BJ (cell line): ENCODE results near the gene SAMM50. TPM values are rescaled to one million over a fixed set of nuclear protein-coding genes. Genes with fewer than 3 reads are reported as not detected.

ENCODE experiments used
- CTCF ChIA-PET: fragments of 350-600 bp; formaldehyde crosslinking; extraction: SDS; loops from one replicate; lab custom pipeline; 2021; ENCODE audit warnings: antibody characterized with exemption, inconsistent platforms; lab: Yijun Ruan, JAX
- POLR2A ChIA-PET: fragments of 300-600 bp; sonication (Branson Sonifier 250); formaldehyde crosslinking; extraction: SDS; loops from one replicate; lab custom pipeline; 2021; ENCODE audit warnings: antibody characterized with exemption; lab: Charles Lee
- DNase-seq: peaks from one replicate; pipeline ENCODE4 v3.0.0-alpha.2; 2011; ENCODE audit warnings: low read depth
- H3K27me3 ChIP-seq: 2 replicates; pipeline ENCODE4 v1.6.0; 2011; ENCODE audit warnings: low read length; ENCODE audit not compliant: control insufficient read depth, insufficient read depth
- H3K36me3 ChIP-seq: 2 replicates; pipeline ENCODE4 v1.5.1; 2011; ENCODE audit warnings: low read length; ENCODE audit not compliant: control insufficient read depth, insufficient read depth
- H3K4me3 ChIP-seq: 2 replicates; pipeline ENCODE4 v1.5.1; 2011; ENCODE audit warnings: low read depth, mild to moderate bottlenecking, control low read depth, low read length
- polyA plus RNA-seq: library from polyadenylated mRNA; depleted of rRNA; stranded (reverse); fragments of >200 nt; gene quantifications from 2 replicates; pipeline ENCODE4 v1.2.3, GENCODE V29; 2011
- TF ChIP-seq, protein P1 (sequence below): IDR thresholded peaks from 2 replicates; pipeline ENCODE4 v1.5.1; 2011; ENCODE audit warnings: low read depth, mild to moderate bottlenecking, control low read depth, inconsistent platforms, low read length, moderate library complexity; ENCODE audit not compliant: insufficient read depth

SAMM50 gene
- polyA plus RNA-seq, 1 experiment = 40.7 TPM

DNA sequence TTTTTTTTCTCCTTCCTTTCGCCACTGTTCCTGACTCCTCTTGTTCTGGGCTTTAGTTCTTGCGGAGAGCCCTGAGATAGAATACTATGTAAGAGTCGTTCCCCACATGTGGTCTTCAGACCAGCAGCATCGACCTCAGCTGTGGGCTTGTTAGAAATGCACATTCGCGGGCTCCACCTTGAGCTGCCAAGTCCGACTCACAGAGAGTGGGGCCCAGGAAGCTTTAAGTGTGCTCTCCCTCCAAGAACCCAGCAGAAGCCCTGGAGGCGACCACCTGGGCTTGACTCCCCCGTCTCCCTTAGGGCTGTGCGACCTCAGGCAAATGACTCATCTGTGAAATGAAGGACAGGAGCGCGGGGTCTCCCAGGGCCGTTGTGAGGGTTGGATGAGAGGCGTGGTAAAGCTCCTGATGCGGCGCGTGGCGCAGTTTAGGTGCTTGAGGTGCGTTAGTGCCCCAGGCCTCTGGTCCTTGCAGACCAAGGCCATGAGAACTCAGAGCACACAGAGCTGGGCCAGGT is 18.8 kb downstream of the SAMM50 start:
- peaks cover 28% of the 10 kb centered on the region for H3K36me3 ChIP-seq
- ChIA-PET POLR2A (no interaction called here), CTCF (interaction anchor here (1.1 to 3.1 kb wide), 3 partner anchors 19 to 653 kb away, joined by 3 to 14 read pairs (median 3); no protein-coding TSS in a partner anchor)

DNA sequence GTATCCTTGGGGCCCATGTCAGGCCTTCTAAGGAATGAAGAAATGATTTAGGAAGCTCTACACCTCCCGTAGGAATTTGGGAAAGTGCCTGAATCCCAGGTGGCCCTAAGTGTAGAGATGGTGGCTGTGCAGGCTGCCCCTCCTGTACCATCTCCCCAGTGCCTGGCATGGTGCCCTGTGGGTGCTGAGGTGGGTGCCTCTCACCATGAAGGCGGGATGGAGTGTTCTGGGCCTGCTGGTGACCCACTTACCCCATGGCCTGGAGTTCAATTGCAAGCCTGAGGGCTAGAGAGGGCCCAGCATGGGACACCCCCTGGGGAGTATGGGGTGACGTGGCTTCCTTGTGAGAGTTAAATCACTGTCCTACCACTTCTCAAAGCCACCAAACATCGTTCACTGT is 19.8 kb downstream of the SAMM50 start:
- Histone ChIP-seq H3K27me3 (no peaks in the 10 kb centered on the region), H3K36me3 (peaks cover 28% of the 10 kb centered on the region), H3K4me3 (no peak overlapping the region)
- ChIA-PET POLR2A (no interaction called here), CTCF (interaction anchor here (1.1 to 1.7 kb wide), 2 partner anchors 18 to 29 kb away, joined by 3 to 6 read pairs; no protein-coding TSS in a partner anchor)
- TF ChIP-seq, protein P1, sequence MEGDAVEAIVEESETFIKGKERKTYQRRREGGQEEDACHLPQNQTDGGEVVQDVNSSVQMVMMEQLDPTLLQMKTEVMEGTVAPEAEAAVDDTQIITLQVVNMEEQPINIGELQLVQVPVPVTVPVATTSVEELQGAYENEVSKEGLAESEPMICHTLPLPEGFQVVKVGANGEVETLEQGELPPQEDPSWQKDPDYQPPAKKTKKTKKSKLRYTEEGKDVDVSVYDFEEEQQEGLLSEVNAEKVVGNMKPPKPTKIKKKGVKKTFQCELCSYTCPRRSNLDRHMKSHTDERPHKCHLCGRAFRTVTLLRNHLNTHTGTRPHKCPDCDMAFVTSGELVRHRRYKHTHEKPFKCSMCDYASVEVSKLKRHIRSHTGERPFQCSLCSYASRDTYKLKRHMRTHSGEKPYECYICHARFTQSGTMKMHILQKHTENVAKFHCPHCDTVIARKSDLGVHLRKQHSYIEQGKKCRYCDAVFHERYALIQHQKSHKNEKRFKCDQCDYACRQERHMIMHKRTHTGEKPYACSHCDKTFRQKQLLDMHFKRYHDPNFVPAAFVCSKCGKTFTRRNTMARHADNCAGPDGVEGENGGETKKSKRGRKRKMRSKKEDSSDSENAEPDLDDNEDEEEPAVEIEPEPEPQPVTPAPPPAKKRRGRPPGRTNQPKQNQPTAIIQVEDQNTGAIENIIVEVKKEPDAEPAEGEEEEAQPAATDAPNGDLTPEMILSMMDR = no peak
- DNase-seq = no peak

More for the DNA sequence above, 18.8 kb downstream of the SAMM50 start:
- TF ChIP-seq, protein P1 = no peak
- Histone ChIP-seq H3K27me3 (no peaks in the 10 kb centered on the region), H3K4me3 (no peak overlapping the region)
- no peak for DNase-seq

DNA sequence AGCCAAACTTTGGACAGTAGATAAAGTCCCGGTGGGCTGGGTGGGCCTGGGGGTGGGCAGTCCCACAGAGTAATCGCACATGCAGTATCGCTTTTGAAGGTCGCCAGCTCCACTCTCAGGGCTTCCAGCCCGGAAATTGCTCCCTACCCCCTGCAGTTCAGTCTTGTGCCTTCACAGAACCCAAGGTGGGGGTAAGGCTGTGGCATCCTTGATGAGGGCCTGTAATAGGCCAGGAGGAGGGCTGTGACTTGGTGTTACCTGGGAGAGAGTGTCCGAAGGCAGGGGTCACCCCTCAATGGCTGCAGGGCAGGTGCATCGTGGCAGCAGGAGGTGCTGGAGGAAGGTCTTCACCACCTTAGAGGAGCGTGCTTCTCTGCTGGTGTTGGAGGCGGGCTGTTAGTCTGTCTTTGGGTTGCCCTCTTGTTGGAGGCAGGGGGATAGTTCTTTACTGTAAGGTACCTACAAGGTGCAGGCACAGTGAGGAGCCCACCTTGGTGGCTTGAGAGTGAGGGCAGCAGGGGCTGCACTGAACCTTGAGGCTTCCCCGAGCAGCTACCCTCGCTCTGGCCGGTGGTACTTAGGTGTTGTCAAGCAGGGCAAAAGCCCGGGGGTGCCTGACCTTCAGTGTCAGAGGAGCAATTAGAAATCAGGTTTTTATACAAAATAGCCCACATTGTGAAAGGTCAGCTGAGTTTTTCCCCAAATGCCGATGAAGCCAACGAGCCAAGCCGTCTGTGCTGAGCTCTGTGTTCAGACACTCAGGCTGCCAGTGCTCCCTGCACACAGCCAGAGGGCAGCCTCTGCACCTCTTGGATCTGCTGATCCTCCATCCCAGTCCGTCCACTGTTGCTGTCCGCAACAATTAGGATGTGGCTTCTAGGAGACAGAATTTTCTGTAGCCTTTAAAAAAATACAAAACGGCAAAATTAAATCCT is 21.9 kb downstream of the SAMM50 start:
- DNase-seq = no peak
- POLR2A ChIA-PET = no interaction called here
- CTCF ChIA-PET = interaction anchor here (0.6 to 1.7 kb wide), 3 partner anchors 10 to 625 kb away, joined by 3 to 6 read pairs (median 5); no protein-coding TSS in a partner anchor
- H3K4me3 ChIP-seq = no peak overlapping the region
- TF ChIP-seq, protein P1 = no peak
- H3K27me3 ChIP-seq = no peaks in the 10 kb centered on the region
- H3K36me3 ChIP-seq = peaks cover 33% of the 10 kb centered on the region

DNA sequence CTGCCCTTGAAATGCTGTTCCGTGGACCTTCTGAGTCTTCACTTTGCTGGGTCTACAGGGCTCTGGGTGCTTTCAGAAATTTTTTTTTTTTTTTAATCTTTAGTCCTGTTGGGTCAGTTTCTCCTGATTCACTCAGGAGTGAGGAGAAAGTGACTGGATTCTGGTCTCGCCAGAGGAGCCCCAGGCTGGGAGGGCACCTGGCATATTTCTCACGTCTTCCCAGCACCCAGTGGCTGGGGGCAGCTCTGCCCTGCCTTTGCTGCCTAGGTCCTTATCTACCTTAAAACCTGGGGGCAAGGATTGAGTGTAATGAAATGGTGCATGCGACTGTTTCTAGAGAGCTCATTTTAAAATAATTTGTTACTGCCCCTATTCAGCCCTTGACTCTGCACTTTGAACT is 23.3 kb downstream of the SAMM50 start:
- TF ChIP-seq, protein P1 = no peak
- Histone ChIP-seq H3K36me3 (peaks cover 33% of the 10 kb centered on the region), H3K4me3 (no peak overlapping the region), H3K27me3 (no peaks in the 10 kb centered on the region)
- CTCF ChIA-PET = no interaction called here
- DNase-seq = no peak
- POLR2A ChIA-PET = no interaction called here

DNA sequence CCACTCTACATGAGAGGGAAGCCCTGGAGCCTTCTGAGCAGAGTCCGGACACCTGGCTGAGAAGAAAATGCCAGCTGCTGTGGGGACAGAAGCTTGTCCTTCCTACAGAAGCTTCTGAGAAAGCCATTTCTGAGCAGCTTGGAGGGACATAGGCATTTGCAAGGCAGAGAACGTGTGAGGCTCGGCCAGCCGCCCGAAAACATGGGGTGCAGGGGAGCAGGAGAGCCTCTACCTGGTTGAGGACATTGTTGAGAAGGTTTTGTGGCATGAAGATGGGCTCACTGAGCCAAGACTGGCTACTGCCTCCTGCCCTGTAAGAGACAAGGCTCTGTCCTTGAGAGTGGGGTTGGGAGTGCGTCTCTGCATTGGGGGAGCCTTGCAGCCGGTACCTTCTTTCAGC is 25.3 kb downstream of the SAMM50 start:
- POLR2A ChIA-PET = no interaction called here
- DNase-seq = no peak
- H3K36me3 ChIP-seq = peaks cover 24% of the 10 kb centered on the region
- TF ChIP-seq, protein P1 = no peak
- H3K4me3 ChIP-seq = no peak overlapping the region
- H3K27me3 ChIP-seq = no peaks in the 10 kb centered on the region
- CTCF ChIA-PET = interaction anchor here (4.4 kb wide), 1 partner anchor 13 kb away, joined by 28 read pairs; no protein-coding TSS in a partner anchor
